ENCODE measurements around the gene AP2M1. TPM values are rescaled to one million over a fixed set of nuclear protein-coding genes. Genes with fewer than 3 reads are reported as not detected.

The AP2M1 gene
- total and polyA plus RNA-seq, 2 of the 13 experiments (the other 11 are each of a cell fraction or from before 2014, with no cell fraction given) = 126 to 146 TPM

DNA sequence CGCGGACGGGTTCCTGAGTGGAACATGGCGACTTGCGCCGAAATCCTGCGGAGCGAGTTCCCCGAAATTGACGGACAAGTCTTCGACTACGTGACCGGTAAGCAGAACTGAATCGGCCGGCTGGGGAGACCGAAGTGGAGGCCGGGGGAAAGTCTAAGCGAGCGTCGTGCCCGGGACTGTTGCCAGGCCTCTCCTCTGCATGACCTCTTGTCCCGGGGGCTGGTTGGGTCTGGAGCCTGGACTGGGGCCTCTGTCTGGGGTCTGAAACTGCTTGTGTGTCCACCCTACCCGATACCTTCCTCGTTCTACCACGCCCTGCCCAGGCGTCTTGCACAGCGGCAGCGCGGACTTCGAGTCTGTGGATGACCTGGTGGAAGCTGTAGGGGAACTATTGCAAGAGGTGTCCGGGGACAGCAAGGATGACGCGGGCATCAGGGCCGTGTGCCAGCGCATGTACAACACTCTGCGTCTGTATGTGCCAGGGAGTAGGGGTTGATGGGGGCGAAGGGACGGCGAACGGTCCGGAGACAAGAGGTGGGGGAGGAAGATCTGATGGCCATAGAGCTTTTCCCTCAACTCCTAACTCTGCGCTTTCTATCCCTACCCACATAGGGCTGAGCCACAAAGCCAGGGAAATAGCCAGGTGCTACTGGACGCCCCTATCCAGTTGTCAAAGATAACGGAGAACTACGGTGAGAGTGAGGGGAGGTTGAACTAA, 11.7 kb downstream of the AP2M1 start, which contains the start of gene ABCF3:
ABCF3 (plus strand) TSS at position 16 of the 718 bp plus-strand sequence; CDS start at position 25, 9 bp downstream.
- DNase-seq (ENCODE audit: low spot score) = no peak
- TF ChIP-seq ZKSCAN1 (IDR thresholded peaks at IDR 0.05; ENCODE audit: low read length) = no peak
- TF ChIP-seq, protein P1, sequence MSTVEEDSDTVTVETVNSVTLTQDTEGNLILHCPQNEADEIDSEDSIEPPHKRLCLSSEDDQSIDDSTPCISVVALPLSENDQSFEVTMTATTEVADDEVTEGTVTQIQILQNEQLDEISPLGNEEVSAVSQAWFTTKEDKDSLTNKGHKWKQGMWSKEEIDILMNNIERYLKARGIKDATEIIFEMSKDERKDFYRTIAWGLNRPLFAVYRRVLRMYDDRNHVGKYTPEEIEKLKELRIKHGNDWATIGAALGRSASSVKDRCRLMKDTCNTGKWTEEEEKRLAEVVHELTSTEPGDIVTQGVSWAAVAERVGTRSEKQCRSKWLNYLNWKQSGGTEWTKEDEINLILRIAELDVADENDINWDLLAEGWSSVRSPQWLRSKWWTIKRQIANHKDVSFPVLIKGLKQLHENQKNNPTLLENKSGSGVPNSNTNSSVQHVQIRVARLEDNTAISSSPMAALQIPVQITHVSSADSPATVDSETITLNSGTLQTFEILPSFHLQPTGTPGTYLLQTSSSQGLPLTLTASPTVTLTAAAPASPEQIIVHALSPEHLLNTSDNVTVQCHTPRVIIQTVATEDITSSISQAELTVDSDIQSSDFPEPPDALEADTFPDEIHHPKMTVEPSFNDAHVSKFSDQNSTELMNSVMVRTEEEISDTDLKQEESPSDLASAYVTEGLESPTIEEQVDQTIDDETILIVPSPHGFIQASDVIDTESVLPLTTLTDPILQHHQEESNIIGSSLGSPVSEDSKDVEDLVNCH (CRISPR knock-in tag; IDR thresholded peaks at IDR 0.05) = 0 out of 2 replicates have a peak, but pooled peaks have one; percentile 37
- TF ChIP-seq ZZZ3 (CRISPR knock-in tag; IDR thresholded peaks at IDR 0.05; ENCODE audit: borderline replicate concordance) = 0 out of 2 replicates have a peak, but pooled peaks have one; percentile 50
- no peak for TF ChIP-seq ZNF850 (CRISPR knock-in tag; conservative IDR thresholded peaks at IDR 0.05)
- TF ChIP-seq, protein P2, sequence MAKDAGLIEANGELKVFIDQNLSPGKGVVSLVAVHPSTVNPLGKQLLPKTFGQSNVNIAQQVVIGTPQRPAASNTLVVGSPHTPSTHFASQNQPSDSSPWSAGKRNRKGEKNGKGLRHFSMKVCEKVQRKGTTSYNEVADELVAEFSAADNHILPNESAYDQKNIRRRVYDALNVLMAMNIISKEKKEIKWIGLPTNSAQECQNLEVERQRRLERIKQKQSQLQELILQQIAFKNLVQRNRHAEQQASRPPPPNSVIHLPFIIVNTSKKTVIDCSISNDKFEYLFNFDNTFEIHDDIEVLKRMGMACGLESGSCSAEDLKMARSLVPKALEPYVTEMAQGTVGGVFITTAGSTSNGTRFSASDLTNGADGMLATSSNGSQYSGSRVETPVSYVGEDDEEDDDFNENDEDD (CRISPR knock-in tag; IDR thresholded peaks at IDR 0.05; ENCODE audit: borderline replicate concordance) = no peak
- no peak for TF ChIP-seq HDAC2 (CRISPR knock-in tag; IDR thresholded peaks at IDR 0.05)
- TF ChIP-seq ZNF451 (CRISPR knock-in tag; IDR thresholded peaks at IDR 0.05) = 0 out of 2 replicates have a peak, but pooled peaks have one; percentile 25
- TF ChIP-seq, protein P3, sequence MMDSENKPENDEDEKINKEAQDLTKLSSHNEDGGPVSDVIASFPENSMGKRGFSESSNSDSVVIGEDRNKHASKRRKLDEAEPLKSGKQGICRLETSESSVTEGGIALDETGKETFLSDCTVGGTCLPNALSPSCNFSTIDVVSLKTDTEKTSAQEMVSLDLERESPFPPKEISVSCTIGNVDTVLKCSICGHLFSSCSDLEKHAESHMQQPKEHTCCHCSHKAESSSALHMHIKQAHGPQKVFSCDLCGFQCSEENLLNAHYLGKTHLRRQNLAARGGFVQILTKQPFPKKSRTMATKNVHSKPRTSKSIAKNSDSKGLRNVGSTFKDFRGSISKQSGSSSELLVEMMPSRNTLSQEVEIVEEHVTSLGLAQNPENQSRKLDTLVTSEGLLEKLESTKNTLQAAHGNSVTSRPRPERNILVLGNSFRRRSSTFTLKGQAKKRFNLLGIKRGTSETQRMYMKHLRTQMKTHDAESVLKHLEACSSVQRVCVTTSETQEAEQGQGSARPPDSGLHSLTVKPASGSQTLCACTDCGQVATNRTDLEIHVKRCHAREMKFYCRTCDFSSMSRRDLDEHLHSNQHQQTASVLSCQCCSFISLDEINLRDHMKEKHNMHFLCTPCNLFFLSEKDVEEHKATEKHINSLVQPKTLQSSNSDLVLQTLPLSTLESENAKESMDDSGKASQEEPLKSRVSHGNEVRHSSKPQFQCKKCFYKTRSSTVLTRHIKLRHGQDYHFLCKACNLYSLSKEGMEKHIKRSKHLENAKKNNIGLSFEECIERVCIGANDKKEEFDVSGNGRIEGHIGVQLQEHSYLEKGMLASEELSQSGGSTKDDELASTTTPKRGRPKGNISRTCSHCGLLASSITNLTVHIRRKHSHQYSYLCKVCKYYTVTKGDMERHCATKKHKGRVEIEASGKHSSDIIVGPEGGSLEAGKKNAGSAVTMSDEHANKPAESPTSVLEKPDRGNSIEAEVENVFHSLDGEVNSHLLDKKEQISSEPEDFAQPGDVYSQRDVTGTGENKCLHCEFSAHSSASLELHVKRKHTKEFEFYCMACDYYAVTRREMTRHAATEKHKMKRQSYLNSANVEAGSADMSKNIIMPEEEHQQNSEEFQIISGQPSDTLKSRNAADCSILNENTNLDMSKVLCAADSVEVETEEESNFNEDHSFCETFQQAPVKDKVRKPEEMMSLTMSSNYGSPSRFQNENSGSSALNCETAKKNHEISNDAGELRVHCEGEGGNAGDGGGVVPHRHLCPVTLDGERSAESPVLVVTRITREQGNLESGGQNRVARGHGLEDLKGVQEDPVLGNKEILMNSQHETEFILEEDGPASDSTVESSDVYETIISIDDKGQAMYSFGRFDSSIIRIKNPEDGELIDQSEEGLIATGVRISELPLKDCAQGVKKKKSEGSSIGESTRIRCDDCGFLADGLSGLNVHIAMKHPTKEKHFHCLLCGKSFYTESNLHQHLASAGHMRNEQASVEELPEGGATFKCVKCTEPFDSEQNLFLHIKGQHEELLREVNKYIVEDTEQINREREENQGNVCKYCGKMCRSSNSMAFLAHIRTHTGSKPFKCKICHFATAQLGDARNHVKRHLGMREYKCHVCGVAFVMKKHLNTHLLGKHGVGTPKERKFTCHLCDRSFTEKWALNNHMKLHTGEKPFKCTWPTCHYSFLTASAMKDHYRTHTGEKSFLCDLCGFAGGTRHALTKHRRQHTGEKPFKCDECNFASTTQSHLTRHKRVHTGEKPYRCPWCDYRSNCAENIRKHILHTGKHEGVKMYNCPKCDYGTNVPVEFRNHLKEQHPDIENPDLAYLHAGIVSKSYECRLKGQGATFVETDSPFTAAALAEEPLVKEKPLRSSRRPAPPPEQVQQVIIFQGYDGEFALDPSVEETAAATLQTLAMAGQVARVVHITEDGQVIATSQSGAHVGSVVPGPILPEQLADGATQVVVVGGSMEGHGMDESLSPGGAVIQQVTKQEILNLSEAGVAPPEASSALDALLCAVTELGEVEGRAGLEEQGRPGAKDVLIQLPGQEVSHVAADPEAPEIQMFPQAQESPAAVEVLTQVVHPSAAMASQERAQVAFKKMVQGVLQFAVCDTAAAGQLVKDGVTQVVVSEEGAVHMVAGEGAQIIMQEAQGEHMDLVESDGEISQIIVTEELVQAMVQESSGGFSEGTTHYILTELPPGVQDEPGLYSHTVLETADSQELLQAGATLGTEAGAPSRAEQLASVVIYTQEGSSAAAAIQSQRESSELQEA (CRISPR knock-in tag; IDR thresholded peaks at IDR 0.05; ENCODE audit: not compliant biosample characterization) = peak; percentile 63

More for the DNA sequence above, 11.7 kb downstream of the AP2M1 start, which contains the start of gene ABCF3:
- H3K27me3 ChIP-seq (ENCODE audit: control insufficient read depth in 1 of 2, insufficient read depth in 2 of 2, low read length in 2 of 2) = no peaks in the 10 kb centered on the region; a peak in 1 of 5 replicates
- peaks cover 35 to 64% of the 10 kb centered on the region in 2 experiments for H3K36me3 ChIP-seq (replicated peaks in 1 of 2; ENCODE audit: control insufficient read depth in 1 of 2, insufficient read depth in 2 of 2, low read length in 2 of 2)
- in situ Hi-C loops (cut with HindIII; ENCODE audit: extremely low pct_ligation_motif_present, low pct_unique_long_range_greater_than_20kb) = no loop called here
- H3K4me3 ChIP-seq (replicated peaks in 1 of 3; ENCODE audit: insufficient read depth in 1 of 3, low read depth in 2 of 3, low read length in 3 of 3) = peak within 1 kb of the TSS; percentile 80 to 95 (median 93)
- H3K27ac ChIP-seq (ENCODE audit: extremely low read length, insufficient read depth, low read length) = peak within 1 kb of the TSS; percentile 85
- ChIA-PET POLR2A (interaction anchor here (0.6 to 1.6 kb wide), 16 partner anchors 9 to 301 kb away, joined by 3 to 23 read pairs (median 4); partner anchors contain the start of genes AP2M1, DVL3, EEF1AKMT4 and EIF2B5), CTCF (ENCODE audit: low intra/inter-chr PET ratio, low total read pairs) (no interaction called here)
- intact Hi-C loops (cut with micrococcal nuclease; ENCODE audit: unreplicated experiment) = loop anchor here (5.0 kb wide), 1 partner anchor 39 kb away; no protein-coding TSS in a partner anchor
- H3K9ac ChIP-seq (ENCODE audit: insufficient read depth, low read depth, low read length) = peak within 1 kb of the TSS; percentile 88
- H4K20me1 ChIP-seq (ENCODE audit: insufficient read depth, low read length) = peaks cover 4% of the 10 kb centered on the region; the same call in 1 of the 2 replicates
- FAIRE-seq = no peak
- 4% methylated on average over 28 of the region's 45 CpGs for WGBS (ENCODE audit: low lambda C conversion rate)
- BruUV-seq (replicated peaks) = no TSS peak
- no peaks in the 10 kb centered on the region for H3K9me3 ChIP-seq (ENCODE audit: low read length)
- no peak within 1 kb of the TSS for H2AFZ ChIP-seq (ENCODE audit: low read length)
- peak within 1 kb of the TSS; percentile 90 for H3K4me2 ChIP-seq (ENCODE audit: low read depth, low read length)
- H3K79me2 ChIP-seq (ENCODE audit: insufficient read depth, low read length) = peaks cover 32% of the 10 kb centered on the region
- peaks cover 25% of the 10 kb centered on the region for H3K4me1 ChIP-seq (ENCODE audit: insufficient read depth, low read length)
- peak; percentile 55 for ATAC-seq
